Stomach smooth muscle (tissue), 2 donors: Measurements from ENCODE around the gene NUDT2.

Source experiments
- H3K27ac ChIP-seq: one replicate; pipeline ENCODE4 v1.7.0; 2013; ENCODE audit warnings: mild to moderate bottlenecking, low read length, inconsistent platforms
- H3K27me3 ChIP-seq, 2 donors: one replicate each; pipeline ENCODE4 v1.7.0; 2013; ENCODE audit warnings: low read length in 2 of 2; ENCODE audit not compliant: insufficient read depth in 2 of 2, control insufficient read depth in 1 of 2
- H3K36me3 ChIP-seq, 2 donors: one replicate each; pipeline ENCODE4 v1.7.0; 2013; ENCODE audit warnings: low read length in 2 of 2; ENCODE audit not compliant: control insufficient read depth in 2 of 2, insufficient read depth in 2 of 2
- H3K4me1 ChIP-seq: one replicate; pipeline ENCODE4 v1.7.0; 2013; ENCODE audit warnings: low read length; ENCODE audit not compliant: control insufficient read depth, insufficient read depth
- H3K4me3 ChIP-seq, 2 donors: one replicate each; pipeline ENCODE4 v1.7.0; 2013; ENCODE audit warnings: low read length in 2 of 2
- H3K9ac ChIP-seq, 2 donors: one replicate each; pipeline ENCODE4 v1.7.0; 2013; ENCODE audit warnings: low read length in 2 of 2, mild to moderate bottlenecking in 1 of 2
- H3K9me3 ChIP-seq, 2 donors: one replicate each; pipeline ENCODE4 v1.7.0; 2013; ENCODE audit warnings: low read length in 2 of 2; ENCODE audit not compliant: control insufficient read depth in 2 of 2
- donor health status: healthy.
- donor health status: Pancreatic carcinoma.

NUDT2 gene

GRCh38 chr9:34318163-34318790 is 11.1 kb upstream of the NUDT2 start:
- Histone ChIP-seq H3K27me3 (no peaks in the 10 kb centered on the region), H3K9me3 (no peaks in the 10 kb centered on the region), H3K9ac (no peak overlapping the region), H3K4me3 (no peak overlapping the region), H3K4me1 (no peaks in the 10 kb centered on the region), H3K27ac (no peak overlapping the region), H3K36me3 (no peaks in the 10 kb centered on the region)

DNA sequence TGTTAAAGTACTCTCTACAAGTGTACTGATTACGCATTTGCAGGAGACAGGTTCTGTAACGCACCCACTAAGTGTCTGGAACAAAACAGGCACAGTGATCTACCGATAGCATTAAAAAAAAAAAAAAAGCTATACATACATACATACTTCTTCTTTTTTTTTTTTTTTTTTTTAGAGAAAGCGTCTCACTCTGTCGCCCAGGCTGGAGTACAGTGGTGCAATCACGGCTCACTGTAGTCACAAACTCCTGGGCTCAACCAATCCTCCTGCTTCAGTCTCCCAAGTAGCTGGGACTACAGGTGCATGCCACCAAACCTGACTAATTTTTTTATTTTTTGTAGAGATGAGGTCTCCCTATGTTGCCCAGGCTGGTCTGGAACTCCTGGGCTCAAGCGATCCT is 7.9 kb upstream of the NUDT2 start:
- no peaks in the 10 kb centered on the region for H3K36me3 ChIP-seq
- no peak overlapping the region for H3K27ac ChIP-seq
- H3K4me3 ChIP-seq, result no peak overlapping the region
- no peaks in the 10 kb centered on the region for H3K9me3 ChIP-seq
- H3K27me3 ChIP-seq, result no peaks in the 10 kb centered on the region
- H3K4me1 ChIP-seq, result no peaks in the 10 kb centered on the region
- no peak overlapping the region for H3K9ac ChIP-seq

DNA sequence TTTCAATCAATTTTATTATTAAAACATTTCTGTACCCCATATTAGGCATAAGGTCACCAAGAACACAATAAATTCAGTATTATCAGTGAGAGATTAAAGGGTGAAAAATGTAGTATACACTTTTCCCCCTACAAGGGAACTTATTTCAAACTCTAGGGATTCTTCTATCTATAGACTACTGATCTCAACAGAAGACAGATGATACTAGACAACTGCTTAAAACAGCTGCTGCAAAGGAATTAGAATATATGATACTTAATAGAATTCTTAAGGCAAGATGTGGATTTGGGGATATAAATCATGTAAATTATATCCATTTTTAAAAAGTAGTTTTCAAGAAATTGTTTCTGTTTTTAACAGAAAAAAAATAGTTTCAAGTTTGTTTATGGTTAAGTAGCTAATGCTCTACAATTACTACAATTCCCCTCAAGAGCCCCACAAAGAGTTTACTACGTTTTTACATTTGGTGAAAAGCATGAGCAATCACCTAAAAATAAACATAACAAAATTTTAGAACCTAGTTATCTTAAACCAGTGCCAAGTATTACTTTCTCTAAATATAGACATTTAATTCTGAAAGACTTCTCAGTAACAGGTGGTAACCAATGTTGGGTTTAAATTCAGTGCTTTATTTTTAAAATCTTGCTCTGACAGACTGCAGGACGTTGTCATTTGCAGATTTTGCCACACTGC is 6.3 kb upstream of the NUDT2 start:
- H3K27me3 ChIP-seq, result no peaks in the 10 kb centered on the region
- no peak overlapping the region for H3K27ac ChIP-seq
- H3K9me3 ChIP-seq, result no peaks in the 10 kb centered on the region
- no peak overlapping the region for H3K9ac ChIP-seq
- no peaks in the 10 kb centered on the region for H3K36me3 ChIP-seq
- no peaks in the 10 kb centered on the region for H3K4me1 ChIP-seq
- no peak overlapping the region for H3K4me3 ChIP-seq

- Histone ChIP-seq H3K4me1 (peaks cover 13% of the 10 kb centered on the region), H3K27ac (no peak overlapping the region), H3K36me3 (no peaks in the 10 kb centered on the region), H3K27me3 (no peaks in the 10 kb centered on the region), H3K9ac (no peak overlapping the region), H3K9me3 (no peaks in the 10 kb centered on the region), H3K4me3 (no peak overlapping the region)
These were observed 2.7 kb upstream of the NUDT2 start for GRCh38 chr9:34326690-34327089.

DNA sequence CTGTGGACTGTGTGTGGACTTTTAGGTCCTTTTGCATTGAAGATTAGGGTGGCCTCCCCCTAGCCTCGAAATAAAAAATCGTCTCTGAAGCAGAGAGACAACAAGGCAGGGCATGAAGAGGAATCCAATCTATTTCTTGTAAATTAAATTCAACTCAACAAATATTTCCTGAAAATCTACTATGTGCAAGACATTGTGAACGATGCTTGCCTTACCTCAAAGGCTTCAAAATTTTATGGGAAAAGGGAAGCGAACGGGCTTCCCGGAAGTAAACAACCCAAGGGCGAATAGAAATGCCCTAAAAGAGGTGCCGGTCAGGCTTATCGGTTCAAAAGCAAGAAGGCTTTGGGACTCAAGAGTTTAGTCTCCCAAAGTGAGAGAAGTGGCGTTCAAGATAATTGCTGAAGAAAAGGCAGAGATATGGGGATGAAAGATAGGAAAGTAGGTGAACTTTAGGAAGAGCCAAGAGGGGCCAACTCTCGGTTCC is 826 bp upstream of the NUDT2 start:
- no peaks in the 10 kb centered on the region for H3K27me3 ChIP-seq
- peaks cover 20% of the 10 kb centered on the region for H3K4me1 ChIP-seq
- peak overlapping the region; percentile 67 to 74 for H3K9ac ChIP-seq
- H3K9me3 ChIP-seq, result no peaks in the 10 kb centered on the region
- H3K36me3 ChIP-seq, result no peaks in the 10 kb centered on the region
- peak overlapping the region; percentile 75 to 98 for H3K4me3 ChIP-seq
- H3K27ac ChIP-seq, result peak overlapping the region; percentile 64

DNA sequence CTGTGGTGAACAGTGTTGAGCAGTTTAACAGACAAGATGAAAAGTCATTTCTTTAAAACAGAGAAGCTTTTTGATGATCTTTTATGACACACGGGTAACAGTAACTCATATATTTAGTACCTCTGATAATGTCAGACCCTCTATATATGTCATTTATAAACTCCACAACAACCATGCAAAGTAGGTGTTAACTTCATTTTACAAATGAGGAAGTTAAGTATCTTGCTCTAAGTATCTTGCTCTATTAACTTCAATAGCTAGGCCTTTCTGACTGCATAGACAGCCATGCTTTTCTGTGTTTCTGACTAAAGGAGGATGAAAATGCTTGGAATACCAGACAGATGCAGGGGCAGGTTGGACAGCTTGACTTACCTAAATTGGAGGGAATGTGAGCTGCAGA is 1.8 kb downstream of the NUDT2 start:
- Histone ChIP-seq H3K4me3 (no peak overlapping the region), H3K36me3 (peaks cover 0 to 2% of the 10 kb centered on the region in 2 donors), H3K9me3 (no peaks in the 10 kb centered on the region), H3K27me3 (no peaks in the 10 kb centered on the region), H3K27ac (no peak overlapping the region), H3K9ac (no peak overlapping the region), H3K4me1 (peaks cover 26% of the 10 kb centered on the region)

GRCh38 chr9:34332076-34332964 is 3.0 kb downstream of the NUDT2 start:
- H3K27me3 ChIP-seq, result no peaks in the 10 kb centered on the region
- H3K4me1 ChIP-seq, result peaks cover 26% of the 10 kb centered on the region
- no peaks in the 10 kb centered on the region for H3K9me3 ChIP-seq
- H3K27ac ChIP-seq, result peak overlapping the region; percentile 46
- H3K36me3 ChIP-seq, result peaks cover 0 to 2% of the 10 kb centered on the region in 2 donors
- peak overlapping the region in 1 of 2 donors; percentile 4 for H3K9ac ChIP-seq
- H3K4me3 ChIP-seq, result no peak overlapping the region

DNA sequence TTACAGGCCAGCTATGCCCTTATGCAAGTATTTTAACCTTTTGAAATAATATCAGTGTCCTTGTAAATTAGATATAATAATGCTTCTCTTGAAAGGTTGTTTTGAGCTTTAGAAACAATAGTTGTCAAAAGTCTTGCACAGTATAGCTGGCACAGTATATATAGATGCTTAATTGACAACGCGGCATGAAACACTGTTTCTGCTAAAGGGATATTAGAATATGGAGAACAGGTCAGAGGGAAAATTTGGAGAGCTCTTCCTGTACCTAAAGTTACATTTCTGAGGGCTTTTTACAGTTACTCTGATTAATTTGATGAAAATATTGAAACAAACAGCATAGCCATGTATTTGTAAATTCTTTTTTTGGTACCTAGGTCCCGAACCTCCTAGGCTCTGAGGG is 4.5 kb downstream of the NUDT2 start:
- H3K4me1 ChIP-seq, result peaks cover 28% of the 10 kb centered on the region
- H3K36me3 ChIP-seq, result peaks cover 2 to 4% of the 10 kb centered on the region in 2 donors
- no peak overlapping the region for H3K4me3 ChIP-seq
- H3K9me3 ChIP-seq, result no peaks in the 10 kb centered on the region
- peak overlapping the region in 1 of 2 donors; percentile 13 for H3K9ac ChIP-seq
- H3K27me3 ChIP-seq, result no peaks in the 10 kb centered on the region
- peak overlapping the region; percentile 18 for H3K27ac ChIP-seq

- H3K9ac ChIP-seq, result peak overlapping the region in 1 of 2 donors; percentile 29
These were observed 5.0 kb downstream of the NUDT2 start for GRCh38 chr9:34334337-34334824.

DNA sequence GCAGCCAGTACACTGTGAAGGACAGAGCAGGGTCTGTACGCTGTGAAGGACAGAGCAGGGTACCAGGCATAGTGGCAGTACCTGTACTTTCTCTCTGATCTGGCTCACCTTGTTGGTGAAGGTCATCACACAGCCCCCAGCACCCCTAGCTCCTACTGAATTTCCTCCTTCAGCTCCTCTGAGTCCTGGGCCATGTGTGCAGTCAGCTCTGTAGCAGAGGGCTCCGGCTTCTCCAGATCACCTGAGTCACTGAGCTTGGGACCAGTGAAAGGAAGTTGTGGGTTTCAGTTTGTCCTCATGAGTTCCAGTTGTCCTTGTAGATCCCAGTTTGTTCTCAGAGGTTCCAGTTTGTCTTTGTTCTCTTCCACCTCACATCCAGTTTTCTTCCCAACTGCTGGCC is 5.5 kb downstream of the NUDT2 start:
- Histone ChIP-seq H3K9ac (peak overlapping the region in 1 of 2 donors; percentile 29), H3K36me3 (peaks cover 7% of the 10 kb centered on the region in 2 donors), H3K4me3 (no peak overlapping the region), H3K27me3 (no peaks in the 10 kb centered on the region), H3K4me1 (peaks cover 29% of the 10 kb centered on the region), H3K27ac (peak overlapping the region; percentile 18), H3K9me3 (no peaks in the 10 kb centered on the region)

More at GRCh38 chr9:34334337-34334824, 5.0 kb downstream of the NUDT2 start:
- H3K27me3 ChIP-seq, result no peaks in the 10 kb centered on the region
- peaks cover 7% of the 10 kb centered on the region in 2 donors for H3K36me3 ChIP-seq
- peak overlapping the region; percentile 18 for H3K27ac ChIP-seq
- H3K4me1 ChIP-seq, result peaks cover 29% of the 10 kb centered on the region
- no peak overlapping the region for H3K4me3 ChIP-seq
- no peaks in the 10 kb centered on the region for H3K9me3 ChIP-seq
